ENCODE results near the gene WDR88. TPM values are rescaled to one million over a fixed set of nuclear protein-coding genes. Genes with fewer than 3 reads are reported as not detected.
A peak's percentile ranks its signal among the peaks of the same experiment; 100 is the strongest.
"Not testable (repeated sequence)": the region's sequence is repeated elsewhere in the genome, so short reads cannot be mapped to it uniquely, and the experiment has no call there.

WDR88 gene
- polyA plus RNA-seq, 1 experiment = not detected

- Histone ChIP-seq H3K9me3 (ENCODE audit: control insufficient read depth, insufficient read depth, low read length) (no peaks in the 10 kb centered on the region), H3K27me3 (ENCODE audit: control insufficient read depth, insufficient read depth, low read length) (peaks cover 15% of the 10 kb centered on the region), H3K27ac (ENCODE audit: low read depth, low read length) (no peak overlapping the region), H3K4me3 (ENCODE audit: low read depth, low read length) (no peak overlapping the region)
- ChIA-PET CTCF (no interaction called here), POLR2A (interaction anchor here (1.4 kb wide), 1 partner anchor 13 kb away, joined by 3 read pairs; no protein-coding TSS in a partner anchor)
- DNase-seq (ENCODE audit: low read depth, low spot score) = no peak
- TF ChIP-seq, protein P1, sequence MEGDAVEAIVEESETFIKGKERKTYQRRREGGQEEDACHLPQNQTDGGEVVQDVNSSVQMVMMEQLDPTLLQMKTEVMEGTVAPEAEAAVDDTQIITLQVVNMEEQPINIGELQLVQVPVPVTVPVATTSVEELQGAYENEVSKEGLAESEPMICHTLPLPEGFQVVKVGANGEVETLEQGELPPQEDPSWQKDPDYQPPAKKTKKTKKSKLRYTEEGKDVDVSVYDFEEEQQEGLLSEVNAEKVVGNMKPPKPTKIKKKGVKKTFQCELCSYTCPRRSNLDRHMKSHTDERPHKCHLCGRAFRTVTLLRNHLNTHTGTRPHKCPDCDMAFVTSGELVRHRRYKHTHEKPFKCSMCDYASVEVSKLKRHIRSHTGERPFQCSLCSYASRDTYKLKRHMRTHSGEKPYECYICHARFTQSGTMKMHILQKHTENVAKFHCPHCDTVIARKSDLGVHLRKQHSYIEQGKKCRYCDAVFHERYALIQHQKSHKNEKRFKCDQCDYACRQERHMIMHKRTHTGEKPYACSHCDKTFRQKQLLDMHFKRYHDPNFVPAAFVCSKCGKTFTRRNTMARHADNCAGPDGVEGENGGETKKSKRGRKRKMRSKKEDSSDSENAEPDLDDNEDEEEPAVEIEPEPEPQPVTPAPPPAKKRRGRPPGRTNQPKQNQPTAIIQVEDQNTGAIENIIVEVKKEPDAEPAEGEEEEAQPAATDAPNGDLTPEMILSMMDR (IDR thresholded peaks at IDR 0.05; ENCODE audit: low read depth, low read length) = no peak
These were observed 57.5 kb downstream of the WDR88 start for GRCh38 chr19:33189453-33189852.

DNA sequence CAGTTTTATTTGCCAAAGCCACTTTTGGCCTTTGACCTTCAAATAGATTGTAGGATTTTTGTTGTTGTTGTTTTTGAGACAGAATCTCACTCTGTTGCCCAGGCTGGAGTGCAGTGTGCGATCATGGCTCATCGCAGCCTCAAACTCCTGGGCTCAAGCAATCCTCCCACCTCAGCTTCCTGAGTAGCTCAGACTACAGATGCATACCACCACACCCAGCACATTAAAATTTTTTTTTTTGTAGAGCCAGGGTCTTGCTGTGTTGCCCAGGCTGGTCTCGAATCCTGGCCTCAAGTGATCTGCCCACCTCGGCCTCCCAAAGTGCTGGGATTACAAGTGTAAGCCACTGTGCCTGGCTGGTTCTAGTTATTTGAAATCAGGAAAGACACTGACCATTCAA, 59.2 kb downstream of the WDR88 start:
- CTCF ChIA-PET; POLR2A ChIA-PET; H3K4me3 ChIP-seq (ENCODE audit: low read depth, low read length); DNase-seq (ENCODE audit: low read depth, low spot score); H3K9me3 ChIP-seq (ENCODE audit: control insufficient read depth, insufficient read depth, low read length); H3K27ac ChIP-seq (ENCODE audit: low read depth, low read length): not testable (repeated sequence)
- H3K27me3 ChIP-seq (ENCODE audit: control insufficient read depth, insufficient read depth, low read length) = peaks cover 13% of the 10 kb centered on the region

DNA sequence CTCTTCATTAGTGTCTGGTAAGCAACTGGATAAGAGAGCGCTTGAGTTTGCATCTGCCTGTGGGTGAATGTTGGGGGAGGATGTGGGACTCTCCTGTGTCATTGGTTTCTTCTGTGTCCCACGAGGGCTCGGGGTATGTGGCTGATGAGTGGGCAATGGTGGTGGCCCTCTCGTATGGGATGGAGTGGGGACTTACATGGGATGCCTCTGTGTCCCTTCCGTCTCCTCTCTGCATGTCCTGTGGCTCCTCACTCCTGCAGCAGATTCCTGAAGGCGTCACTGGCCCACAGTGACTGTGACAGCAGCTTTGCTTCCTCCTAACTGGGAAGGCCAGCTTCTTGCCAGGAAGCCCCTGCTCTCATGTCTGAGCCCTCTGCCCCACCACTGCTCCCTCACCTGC, 59.6 kb downstream of the WDR88 start:
- CTCF ChIA-PET = interaction anchor here (0.6 kb wide), 1 partner anchor 38 kb away, joined by 3 read pairs; no protein-coding TSS in a partner anchor

GRCh38 chr19:33192010-33192409, 60.1 kb downstream of the WDR88 start:
- Histone ChIP-seq H3K9me3 (ENCODE audit: control insufficient read depth, insufficient read depth, low read length) (no peaks in the 10 kb centered on the region), H3K4me3 (ENCODE audit: low read depth, low read length) (no peak overlapping the region), H3K27me3 (ENCODE audit: control insufficient read depth, insufficient read depth, low read length) (peaks cover 10% of the 10 kb centered on the region), H3K27ac (ENCODE audit: low read depth, low read length) (no peak overlapping the region)
- ChIA-PET CTCF (interaction anchor here (0.6 to 2.6 kb wide), 2 partner anchors 8 to 39 kb away, joined by 3 to 11 read pairs; no protein-coding TSS in a partner anchor), POLR2A (no interaction called here)
- no peak for DNase-seq (ENCODE audit: low read depth, low spot score)
- TF ChIP-seq, protein P1 (IDR thresholded peaks at IDR 0.05; ENCODE audit: low read depth, low read length) = peak; percentile 19; the same call in 1 of the 2 replicates

More for the DNA sequence above, 59.6 kb downstream of the WDR88 start:
- Histone ChIP-seq H3K9me3 (ENCODE audit: control insufficient read depth, insufficient read depth, low read length) (no peaks in the 10 kb centered on the region), H3K27ac (ENCODE audit: low read depth, low read length) (no peak overlapping the region), H3K4me3 (ENCODE audit: low read depth, low read length) (no peak overlapping the region), H3K27me3 (ENCODE audit: control insufficient read depth, insufficient read depth, low read length) (peaks cover 13% of the 10 kb centered on the region)
- TF ChIP-seq, protein P1 (IDR thresholded peaks at IDR 0.05; ENCODE audit: low read depth, low read length) = no peak
- POLR2A ChIA-PET = no interaction called here
- no peak for DNase-seq (ENCODE audit: low read depth, low spot score)

DNA sequence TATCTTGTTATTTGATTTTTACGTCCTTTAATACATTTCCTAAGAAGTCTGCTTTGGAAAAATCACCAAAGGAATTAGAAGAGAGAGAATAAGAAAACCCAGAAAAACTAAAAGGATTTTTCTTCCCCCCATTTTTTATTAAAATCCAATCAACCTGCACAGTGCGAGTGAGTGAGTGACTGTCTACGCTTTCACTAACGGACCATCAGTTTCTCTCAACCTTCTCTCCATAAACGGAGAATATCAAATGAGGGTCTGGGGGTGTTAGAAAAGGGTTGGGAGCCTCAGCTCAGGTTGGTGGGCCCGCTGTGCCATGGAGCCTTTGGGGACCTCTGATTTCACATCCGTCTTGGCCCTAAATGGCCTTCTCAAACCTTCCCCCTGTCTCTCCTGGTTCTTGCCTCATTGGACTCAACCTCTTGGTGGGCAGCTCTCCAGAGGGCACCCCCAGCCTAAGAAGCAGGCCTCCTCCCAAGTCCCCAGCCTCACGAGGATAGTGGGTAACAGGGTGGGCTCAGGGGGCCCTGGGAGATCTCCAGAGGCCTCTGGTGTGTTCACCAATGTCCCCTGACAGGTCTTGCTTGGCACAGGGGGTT, 61.5 kb downstream of the WDR88 start:
- Histone ChIP-seq H3K27me3 (ENCODE audit: control insufficient read depth, insufficient read depth, low read length) (peaks cover 9% of the 10 kb centered on the region), H3K9me3 (ENCODE audit: control insufficient read depth, insufficient read depth, low read length) (no peaks in the 10 kb centered on the region), H3K27ac (ENCODE audit: low read depth, low read length) (no peak overlapping the region), H3K4me3 (ENCODE audit: low read depth, low read length) (no peak overlapping the region)
- ChIA-PET POLR2A (no interaction called here), CTCF (interaction anchor here (1.1 to 2.6 kb wide), 2 partner anchors 9 to 21 kb away, joined by 3 to 11 read pairs; no protein-coding TSS in a partner anchor)
- TF ChIP-seq, protein P1 (IDR thresholded peaks at IDR 0.05; ENCODE audit: low read depth, low read length) = no peak
- no peak for DNase-seq (ENCODE audit: low read depth, low spot score)
